GM11168 (cell line): ENCODE results near the gene MDFI.

Experiments
- in situ Hi-C: fragments of 300-500 bp; cut with MboI; formaldehyde crosslinking; loops from one replicate; pipeline ENCODE4 v1.12.0; 2022; ENCODE audit warnings: low sequenced_read_pairs; ENCODE audit not compliant: unreplicated experiment

MDFI gene

DNA sequence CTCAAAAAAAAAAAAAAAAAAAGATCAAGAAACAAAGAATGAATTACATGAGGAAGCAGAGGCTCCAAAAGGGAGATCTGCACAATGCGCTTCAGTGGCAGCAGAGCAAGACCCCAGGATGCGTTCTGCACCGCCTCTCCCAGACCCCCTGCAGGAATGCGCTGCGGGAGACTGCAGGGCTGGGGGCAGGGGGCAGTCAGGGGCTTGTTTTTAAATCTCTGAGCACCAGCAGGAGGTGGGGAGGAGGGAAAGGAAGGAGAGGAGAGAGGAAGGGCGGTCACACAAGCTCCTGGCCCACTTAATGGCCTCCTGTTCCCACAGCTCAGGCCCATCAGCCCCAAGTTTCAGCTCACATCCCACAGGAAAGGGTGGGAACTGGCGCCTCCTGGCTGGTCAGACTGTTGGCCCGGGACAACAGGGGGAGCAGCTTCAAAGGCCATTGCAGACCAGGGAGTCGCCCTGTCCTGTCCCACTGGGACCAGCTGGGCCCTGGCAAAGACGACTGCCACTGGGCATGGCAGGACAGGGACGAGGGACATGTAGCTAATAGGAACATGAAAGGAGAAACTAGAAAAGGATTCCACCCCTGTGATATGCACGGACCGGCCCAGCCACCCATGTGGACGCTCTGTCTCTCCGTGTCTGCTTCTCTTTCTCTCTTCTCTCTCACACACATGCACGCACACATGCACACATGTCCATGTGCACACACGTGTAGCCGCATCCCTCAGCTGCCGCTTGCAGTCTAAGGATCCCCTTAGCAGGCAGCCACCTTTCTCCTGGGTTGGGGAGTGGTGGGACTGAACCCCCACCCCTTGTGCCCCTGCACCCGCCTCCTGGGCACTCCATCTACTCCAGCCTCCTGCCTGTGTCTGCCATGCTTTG is 62.4 kb downstream of the MDFI start:
- in situ Hi-C loops, result no loop called here

DNA sequence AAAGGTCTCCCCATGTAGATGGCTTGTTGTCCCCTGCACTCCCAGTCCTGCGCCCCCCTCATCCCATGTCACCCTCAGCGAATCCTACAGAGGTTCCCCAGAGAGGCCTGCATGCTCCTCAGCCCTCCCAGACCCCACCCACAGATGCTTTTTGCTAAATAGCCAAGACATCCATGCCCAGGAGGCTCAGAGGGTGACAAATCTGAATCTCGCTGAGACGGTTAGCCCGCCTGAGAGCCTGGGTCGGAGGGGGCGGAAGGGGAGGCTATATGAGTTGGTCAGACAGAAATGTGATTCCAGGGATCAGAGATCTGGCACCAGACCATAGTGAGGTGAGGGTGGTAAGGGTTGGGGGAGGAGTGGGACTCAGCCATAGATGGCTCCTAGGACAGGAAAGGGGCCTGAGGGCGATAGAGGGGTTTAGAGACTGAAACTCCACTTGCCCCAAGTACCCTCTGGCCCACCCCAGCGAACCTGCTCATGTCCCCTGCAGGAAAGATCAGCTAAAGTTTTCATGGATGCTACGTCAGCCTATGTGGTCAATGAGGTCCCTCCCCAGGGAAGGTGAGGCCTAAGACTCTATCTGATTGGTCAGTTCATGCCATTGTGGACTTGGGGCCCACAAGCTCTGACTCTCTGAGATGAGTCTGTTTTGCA is 63.9 kb downstream of the MDFI start:
- in situ Hi-C loops, result no loop called here

DNA sequence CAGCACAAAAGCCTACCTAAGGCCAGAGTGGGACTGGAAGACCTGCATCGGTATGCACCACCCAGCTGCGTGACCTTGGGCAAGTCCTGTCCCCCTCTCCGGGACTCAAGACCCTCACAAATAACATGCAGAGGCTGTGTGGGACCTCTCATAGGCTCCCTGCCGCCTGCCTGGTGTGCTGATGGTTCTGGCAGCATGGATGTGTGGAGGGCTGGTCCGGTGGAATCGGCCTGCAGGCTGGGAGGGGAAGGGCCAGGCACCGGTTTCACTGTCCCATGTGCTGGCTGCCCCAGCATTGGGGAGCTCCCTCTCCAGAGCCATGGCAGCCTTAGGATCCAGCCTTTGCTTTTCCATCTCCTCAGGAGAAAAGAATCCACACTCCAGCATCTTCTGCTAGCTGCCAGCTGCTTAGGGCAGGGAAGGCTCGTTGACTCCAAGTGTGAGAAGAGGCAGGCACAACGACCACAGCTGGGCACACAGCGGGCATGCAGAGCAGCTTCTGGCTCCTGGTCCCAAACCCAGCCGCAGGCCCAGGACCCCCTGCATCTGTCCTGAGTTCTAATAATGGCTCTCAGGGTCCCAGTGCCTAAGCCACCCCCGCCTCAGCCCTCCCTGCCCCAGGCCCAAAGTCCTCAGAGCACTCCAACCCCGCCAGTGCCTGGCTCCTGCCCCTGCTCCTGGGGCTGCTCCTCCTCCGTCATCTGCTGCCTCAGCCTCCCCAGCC is 64.7 kb downstream of the MDFI start:
- in situ Hi-C loops, result no loop called here
